Measurements from ENCODE around the gene OR2G2. TPM values are rescaled to one million over a fixed set of nuclear protein-coding genes. Genes with fewer than 3 reads are reported as not detected.

OR2G2 gene
- total and polyA plus RNA-seq, 2 of the 8 experiments (the other 6 are each of a cell fraction or from before 2014, with no cell fraction given): not detected

- TF ChIP-seq SIX5 (IDR thresholded peaks at IDR 0.05; ENCODE audit: low read depth, low read length) (no peak), TEAD4 (IDR thresholded peaks at IDR 0.05; ENCODE audit: low read depth, low read length) (no peak), SAP30 (IDR thresholded peaks at IDR 0.05; ENCODE audit: insufficient read depth, insufficient replicate concordance, low read length) (no peak)
Measured at GRCh38 chr1:247574664-247575063, 13.5 kb upstream of the OR2G2 start (continued).
